HEK293 (cell line): Measurements from ENCODE around the gene METTL17.

Experiments used
- MEIS1 ChIP-seq: sonication (generic); formaldehyde crosslinking; IDR thresholded peaks from 2 replicates; pipeline ENCODE4 v1.8.1; 2022; ENCODE audit warnings: missing genetic modification reagents, mild to moderate bottlenecking, borderline replicate concordance
- OVOL3 ChIP-seq: fragments of 450-650 bp; formaldehyde crosslinking; IDR thresholded peaks from 2 replicates; pipeline ENCODE4 v1.5.1; 2016; ENCODE audit warnings: missing biosample characterization, missing genetic modification characterization
- SCRT1 ChIP-seq: fragments of 450-650 bp; formaldehyde crosslinking; IDR thresholded peaks from 2 replicates; pipeline ENCODE4 v1.5.1; 2016; ENCODE audit warnings: missing biosample characterization, missing genetic modification characterization, borderline replicate concordance
- ZBTB20 ChIP-seq: fragments of 450-650 bp; formaldehyde crosslinking; IDR thresholded peaks from 2 replicates; pipeline ENCODE4 v1.5.1; 2016; ENCODE audit warnings: missing biosample characterization, missing genetic modification characterization
- ZNF112 ChIP-seq: fragments of 450-650 bp; formaldehyde crosslinking; IDR thresholded peaks from 2 replicates; pipeline ENCODE4 v1.5.0; 2017; ENCODE audit warnings: missing biosample characterization, missing genetic modification characterization
- ZNF133 ChIP-seq: fragments of 450-650 bp; formaldehyde crosslinking; IDR thresholded peaks from 2 replicates; pipeline ENCODE4 v1.5.1; 2016; ENCODE audit warnings: missing biosample characterization, missing genetic modification characterization
- ZNF138 ChIP-seq: fragments of 450-650 bp; formaldehyde crosslinking; IDR thresholded peaks from 2 replicates; pipeline ENCODE4 v1.5.1; 2016; ENCODE audit warnings: missing biosample characterization, missing genetic modification characterization, borderline replicate concordance
- ZNF155 ChIP-seq: fragments of 450-650 bp; formaldehyde crosslinking; IDR thresholded peaks from 2 replicates; pipeline ENCODE4 v1.5.1; 2016; ENCODE audit warnings: missing biosample characterization, missing genetic modification characterization
- ZNF214 ChIP-seq: fragments of 450-650 bp; formaldehyde crosslinking; IDR thresholded peaks from 2 replicates; pipeline ENCODE4 v1.5.1; 2017; ENCODE audit warnings: missing biosample characterization, mild to moderate bottlenecking, missing genetic modification characterization, borderline replicate concordance
- ZNF221 ChIP-seq: fragments of 450-650 bp; formaldehyde crosslinking; IDR thresholded peaks from 2 replicates; pipeline ENCODE4 v1.5.1; 2017; ENCODE audit warnings: missing biosample characterization, missing genetic modification characterization, borderline replicate concordance
- ZNF24 ChIP-seq: fragments of 450-650 bp; formaldehyde crosslinking; IDR thresholded peaks from 2 replicates; pipeline ENCODE4 v1.5.1; 2016; ENCODE audit warnings: missing biosample characterization, missing genetic modification characterization
- ZNF266 ChIP-seq: fragments of 450-650 bp; formaldehyde crosslinking; IDR thresholded peaks from 2 replicates; pipeline ENCODE4 v1.5.1; 2016; ENCODE audit warnings: missing biosample characterization, missing genetic modification characterization, low read depth
- ZNF624 ChIP-seq: fragments of 450-650 bp; formaldehyde crosslinking; IDR thresholded peaks from 2 replicates; pipeline ENCODE4 v1.5.1; 2017; ENCODE audit warnings: missing biosample characterization, missing genetic modification characterization
- ZNF664 ChIP-seq: fragments of 450-650 bp; formaldehyde crosslinking; IDR thresholded peaks from 2 replicates; pipeline ENCODE4 v1.5.1; 2016; ENCODE audit warnings: missing biosample characterization, missing genetic modification characterization
- ZNF707 ChIP-seq: fragments of 450-650 bp; formaldehyde crosslinking; IDR thresholded peaks from 2 replicates; pipeline ENCODE4 v1.5.1; 2016; ENCODE audit warnings: missing biosample characterization, missing genetic modification characterization
- ZNF76 ChIP-seq: fragments of 450-650 bp; formaldehyde crosslinking; IDR thresholded peaks from 2 replicates; pipeline ENCODE4; 2016; ENCODE audit warnings: low read depth, missing biosample characterization, missing genetic modification characterization, borderline replicate concordance
- ZNF843 ChIP-seq: fragments of 450-650 bp; formaldehyde crosslinking; IDR thresholded peaks from 2 replicates; pipeline ENCODE4 v1.5.1; 2016; ENCODE audit warnings: missing biosample characterization, missing genetic modification characterization
- TF ChIP-seq, protein P1 (sequence below): fragments of 450-650 bp; formaldehyde crosslinking; IDR thresholded peaks from 2 replicates; pipeline ENCODE4 v1.5.1; 2016; ENCODE audit warnings: missing biosample characterization, missing genetic modification characterization
- TF ChIP-seq, protein P2 (sequence below): fragments of 450-650 bp; formaldehyde crosslinking; IDR thresholded peaks from 2 replicates; pipeline ENCODE4 v1.5.1; 2016; ENCODE audit warnings: missing biosample characterization, missing genetic modification characterization
- TF ChIP-seq, protein P3 (sequence below): fragments of 450-650 bp; formaldehyde crosslinking; IDR thresholded peaks from 2 replicates; pipeline ENCODE4 v1.5.1; 2016; ENCODE audit warnings: missing biosample characterization, missing genetic modification characterization
- TF ChIP-seq, protein P4 (sequence below): fragments of 450-650 bp; formaldehyde crosslinking; IDR thresholded peaks from 2 replicates; pipeline ENCODE4 v1.5.1; 2016; ENCODE audit warnings: missing biosample characterization, missing genetic modification characterization, low read depth
- TF ChIP-seq, protein P5 (sequence below): fragments of 450-650 bp; IDR thresholded peaks from 2 replicates; pipeline ENCODE4 v1.5.1; 2018; ENCODE audit warnings: missing biosample characterization, mild to moderate bottlenecking, missing genetic modification characterization
- TF ChIP-seq, protein P6 (sequence below): fragments of 450-650 bp; formaldehyde crosslinking; conservative IDR thresholded peaks from 2 replicates; pipeline ENCODE4 v1.5.1; 2016; ENCODE audit warnings: low read depth, missing biosample characterization, missing genetic modification characterization

Gene METTL17

DNA sequence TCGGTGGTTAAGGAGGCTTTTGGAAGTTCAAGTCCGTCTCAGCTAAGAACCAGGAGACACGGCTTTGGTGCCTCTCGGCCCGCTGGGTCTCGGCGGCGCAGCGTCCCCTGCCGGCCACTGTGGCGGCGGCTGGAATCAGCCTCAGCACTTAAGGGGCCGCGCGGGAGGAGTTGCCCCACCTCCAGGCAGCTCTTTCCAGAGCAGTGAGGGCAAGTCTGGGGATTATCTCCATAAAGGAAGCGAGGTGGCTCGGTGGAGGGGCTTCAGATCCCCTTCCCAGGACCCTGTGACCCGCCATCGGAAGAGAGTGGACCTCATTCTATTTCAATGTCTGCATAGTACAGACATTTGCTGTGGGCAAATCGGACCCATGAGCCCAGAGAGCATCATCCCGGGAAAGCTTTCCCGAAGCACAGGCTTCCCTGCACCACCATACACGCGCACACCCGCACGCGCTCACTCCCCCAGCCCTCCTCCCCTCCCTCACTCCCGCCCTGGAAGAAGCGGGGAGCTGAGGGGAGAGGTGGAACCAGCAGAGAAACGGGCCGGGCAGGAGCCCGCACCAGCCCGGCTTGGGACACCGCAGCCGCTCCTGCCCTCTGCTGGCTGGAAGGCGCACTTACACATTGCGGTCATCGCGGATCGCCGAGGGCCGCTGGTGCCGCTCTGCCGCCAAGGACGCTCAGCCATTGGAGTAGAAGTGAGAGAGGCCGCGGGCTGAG, 18.6 kb upstream of the METTL17 start (continued):
- TF ChIP-seq, protein P1, sequence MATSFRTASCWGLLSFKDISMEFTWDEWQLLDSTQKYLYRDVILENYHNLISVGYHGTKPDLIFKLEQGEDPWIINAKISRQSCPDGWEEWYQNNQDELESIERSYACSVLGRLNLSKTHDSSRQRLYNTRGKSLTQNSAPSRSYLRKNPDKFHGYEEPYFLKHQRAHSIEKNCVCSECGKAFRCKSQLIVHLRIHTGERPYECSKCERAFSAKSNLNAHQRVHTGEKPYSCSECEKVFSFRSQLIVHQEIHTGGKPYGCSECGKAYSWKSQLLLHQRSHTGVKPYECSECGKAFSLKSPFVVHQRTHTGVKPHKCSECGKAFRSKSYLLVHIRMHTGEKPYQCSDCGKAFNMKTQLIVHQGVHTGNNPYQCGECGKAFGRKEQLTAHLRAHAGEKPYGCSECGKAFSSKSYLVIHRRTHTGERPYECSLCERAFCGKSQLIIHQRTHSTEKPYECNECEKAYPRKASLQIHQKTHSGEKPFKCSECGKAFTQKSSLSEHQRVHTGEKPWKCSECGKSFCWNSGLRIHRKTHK (tag by site-specific recombination): no peak
- TF ChIP-seq, protein P2, sequence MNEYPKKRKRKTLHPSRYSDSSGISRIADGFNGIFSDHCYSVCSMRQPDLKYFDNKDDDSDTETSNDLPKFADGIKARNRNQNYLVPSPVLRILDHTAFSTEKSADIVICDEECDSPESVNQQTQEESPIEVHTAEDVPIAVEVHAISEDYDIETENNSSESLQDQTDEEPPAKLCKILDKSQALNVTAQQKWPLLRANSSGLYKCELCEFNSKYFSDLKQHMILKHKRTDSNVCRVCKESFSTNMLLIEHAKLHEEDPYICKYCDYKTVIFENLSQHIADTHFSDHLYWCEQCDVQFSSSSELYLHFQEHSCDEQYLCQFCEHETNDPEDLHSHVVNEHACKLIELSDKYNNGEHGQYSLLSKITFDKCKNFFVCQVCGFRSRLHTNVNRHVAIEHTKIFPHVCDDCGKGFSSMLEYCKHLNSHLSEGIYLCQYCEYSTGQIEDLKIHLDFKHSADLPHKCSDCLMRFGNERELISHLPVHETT (tag by site-specific recombination): no peak
- TF ChIP-seq ZNF664 (tag by site-specific recombination) (no peak), ZNF707 (tag by site-specific recombination) (no peak), OVOL3 (tag by site-specific recombination) (no peak), ZNF221 (no peak), SCRT1 (no peak), ZNF214 (tag by site-specific recombination) (no peak), ZBTB20 (tag by site-specific recombination) (peak; percentile 70; the same call in 1 of the 2 replicates), ZNF138 (tag by site-specific recombination) (no peak), ZNF155 (tag by site-specific recombination) (no peak), ZNF624 (tag by site-specific recombination) (no peak), ZNF112 (tag by site-specific recombination) (no peak), MEIS1 (CRISPR knock-in tag) (no peak), ZNF133 (tag by site-specific recombination) (no peak), ZNF266 (tag by site-specific recombination) (no peak), ZNF843 (tag by site-specific recombination) (no peak), ZNF76 (tag by site-specific recombination) (peak; percentile 57; the same call in 1 of the 2 replicates), ZNF24 (tag by site-specific recombination) (0 out of 2 replicates have a peak, but pooled peaks have one; percentile 46)
- TF ChIP-seq, protein P3, sequence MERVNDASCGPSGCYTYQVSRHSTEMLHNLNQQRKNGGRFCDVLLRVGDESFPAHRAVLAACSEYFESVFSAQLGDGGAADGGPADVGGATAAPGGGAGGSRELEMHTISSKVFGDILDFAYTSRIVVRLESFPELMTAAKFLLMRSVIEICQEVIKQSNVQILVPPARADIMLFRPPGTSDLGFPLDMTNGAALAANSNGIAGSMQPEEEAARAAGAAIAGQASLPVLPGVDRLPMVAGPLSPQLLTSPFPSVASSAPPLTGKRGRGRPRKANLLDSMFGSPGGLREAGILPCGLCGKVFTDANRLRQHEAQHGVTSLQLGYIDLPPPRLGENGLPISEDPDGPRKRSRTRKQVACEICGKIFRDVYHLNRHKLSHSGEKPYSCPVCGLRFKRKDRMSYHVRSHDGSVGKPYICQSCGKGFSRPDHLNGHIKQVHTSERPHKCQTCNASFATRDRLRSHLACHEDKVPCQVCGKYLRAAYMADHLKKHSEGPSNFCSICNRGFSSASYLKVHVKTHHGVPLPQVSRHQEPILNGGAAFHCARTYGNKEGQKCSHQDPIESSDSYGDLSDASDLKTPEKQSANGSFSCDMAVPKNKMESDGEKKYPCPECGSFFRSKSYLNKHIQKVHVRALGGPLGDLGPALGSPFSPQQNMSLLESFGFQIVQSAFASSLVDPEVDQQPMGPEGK: peak; percentile 86
- TF ChIP-seq, protein P4, sequence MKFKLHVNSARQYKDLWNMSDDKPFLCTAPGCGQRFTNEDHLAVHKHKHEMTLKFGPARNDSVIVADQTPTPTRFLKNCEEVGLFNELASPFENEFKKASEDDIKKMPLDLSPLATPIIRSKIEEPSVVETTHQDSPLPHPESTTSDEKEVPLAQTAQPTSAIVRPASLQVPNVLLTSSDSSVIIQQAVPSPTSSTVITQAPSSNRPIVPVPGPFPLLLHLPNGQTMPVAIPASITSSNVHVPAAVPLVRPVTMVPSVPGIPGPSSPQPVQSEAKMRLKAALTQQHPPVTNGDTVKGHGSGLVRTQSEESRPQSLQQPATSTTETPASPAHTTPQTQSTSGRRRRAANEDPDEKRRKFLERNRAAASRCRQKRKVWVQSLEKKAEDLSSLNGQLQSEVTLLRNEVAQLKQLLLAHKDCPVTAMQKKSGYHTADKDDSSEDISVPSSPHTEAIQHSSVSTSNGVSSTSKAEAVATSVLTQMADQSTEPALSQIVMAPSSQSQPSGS (tag by site-specific recombination): no peak
- TF ChIP-seq, protein P5, sequence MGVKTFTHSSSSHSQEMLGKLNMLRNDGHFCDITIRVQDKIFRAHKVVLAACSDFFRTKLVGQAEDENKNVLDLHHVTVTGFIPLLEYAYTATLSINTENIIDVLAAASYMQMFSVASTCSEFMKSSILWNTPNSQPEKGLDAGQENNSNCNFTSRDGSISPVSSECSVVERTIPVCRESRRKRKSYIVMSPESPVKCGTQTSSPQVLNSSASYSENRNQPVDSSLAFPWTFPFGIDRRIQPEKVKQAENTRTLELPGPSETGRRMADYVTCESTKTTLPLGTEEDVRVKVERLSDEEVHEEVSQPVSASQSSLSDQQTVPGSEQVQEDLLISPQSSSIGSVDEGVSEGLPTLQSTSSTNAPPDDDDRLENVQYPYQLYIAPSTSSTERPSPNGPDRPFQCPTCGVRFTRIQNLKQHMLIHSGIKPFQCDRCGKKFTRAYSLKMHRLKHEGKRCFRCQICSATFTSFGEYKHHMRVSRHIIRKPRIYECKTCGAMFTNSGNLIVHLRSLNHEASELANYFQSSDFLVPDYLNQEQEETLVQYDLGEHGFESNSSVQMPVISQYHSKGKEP (tag by site-specific recombination): no peak
- TF ChIP-seq, protein P6, sequence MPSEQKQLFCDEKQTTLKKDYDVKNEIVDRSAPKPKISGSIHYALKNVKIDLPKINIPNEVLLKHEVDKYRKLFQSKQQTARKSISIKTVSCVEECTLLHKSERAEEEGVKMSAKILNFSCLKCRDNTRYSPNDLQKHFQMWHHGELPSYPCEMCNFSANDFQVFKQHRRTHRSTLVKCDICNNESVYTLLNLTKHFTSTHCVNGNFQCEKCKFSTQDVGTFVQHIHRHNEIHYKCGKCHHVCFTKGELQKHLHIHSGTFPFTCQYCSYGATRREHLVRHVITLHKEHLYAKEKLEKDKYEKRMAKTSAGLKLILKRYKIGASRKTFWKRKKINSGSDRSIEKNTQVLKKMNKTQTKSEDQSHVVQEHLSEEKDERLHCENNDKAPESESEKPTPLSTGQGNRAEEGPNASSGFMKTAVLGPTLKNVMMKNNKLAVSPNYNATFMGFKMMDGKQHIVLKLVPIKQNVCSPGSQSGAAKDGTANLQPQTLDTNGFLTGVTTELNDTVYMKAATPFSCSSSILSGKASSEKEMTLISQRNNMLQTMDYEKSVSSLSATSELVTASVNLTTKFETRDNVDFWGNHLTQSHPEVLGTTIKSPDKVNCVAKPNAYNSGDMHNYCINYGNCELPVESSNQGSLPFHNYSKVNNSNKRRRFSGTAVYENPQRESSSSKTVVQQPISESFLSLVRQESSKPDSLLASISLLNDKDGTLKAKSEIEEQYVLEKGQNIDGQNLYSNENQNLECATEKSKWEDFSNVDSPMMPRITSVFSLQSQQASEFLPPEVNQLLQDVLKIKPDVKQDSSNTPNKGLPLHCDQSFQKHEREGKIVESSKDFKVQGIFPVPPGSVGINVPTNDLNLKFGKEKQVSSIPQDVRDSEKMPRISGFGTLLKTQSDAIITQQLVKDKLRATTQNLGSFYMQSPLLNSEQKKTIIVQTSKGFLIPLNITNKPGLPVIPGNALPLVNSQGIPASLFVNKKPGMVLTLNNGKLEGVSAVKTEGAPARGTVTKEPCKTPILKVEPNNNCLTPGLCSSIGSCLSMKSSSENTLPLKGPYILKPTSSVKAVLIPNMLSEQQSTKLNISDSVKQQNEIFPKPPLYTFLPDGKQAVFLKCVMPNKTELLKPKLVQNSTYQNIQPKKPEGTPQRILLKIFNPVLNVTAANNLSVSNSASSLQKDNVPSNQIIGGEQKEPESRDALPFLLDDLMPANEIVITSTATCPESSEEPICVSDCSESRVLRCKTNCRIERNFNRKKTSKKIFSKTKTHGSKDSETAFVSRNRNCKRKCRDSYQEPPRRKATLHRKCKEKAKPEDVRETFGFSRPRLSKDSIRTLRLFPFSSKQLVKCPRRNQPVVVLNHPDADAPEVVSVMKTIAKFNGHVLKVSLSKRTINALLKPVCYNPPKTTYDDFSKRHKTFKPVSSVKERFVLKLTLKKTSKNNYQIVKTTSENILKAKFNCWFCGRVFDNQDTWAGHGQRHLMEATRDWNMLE (tag by site-specific recombination): peak; percentile 17; the same call in 1 of the 2 replicates
